ENCODE data around the gene SH3BP4. TPM values are rescaled to one million over a fixed set of nuclear protein-coding genes. Genes with fewer than 3 reads are reported as not detected.
A peak's percentile ranks its signal among the peaks of the same experiment; 100 is the strongest.

SH3BP4 gene
- total and polyA plus RNA-seq, 2 of the 13 experiments (the other 11 are each of a cell fraction or from before 2014, with no cell fraction given), result 34.6 to 99.1 TPM

GRCh38 chr2:234998404-234999211 is 46.8 kb downstream of the SH3BP4 start (continued):
- TF ChIP-seq SP1 (IDR thresholded peaks at IDR 0.05) (no peak), SP1 (CRISPR knock-in tag; IDR thresholded peaks at IDR 0.05) (no peak), MIER2 (CRISPR knock-in tag; IDR thresholded peaks at IDR 0.05) (no peak), ELF3 (CRISPR knock-in tag; IDR thresholded peaks at IDR 0.05) (peak; percentile 39; the same call in 1 of the 2 replicates), ZNF83 (CRISPR knock-in tag; IDR thresholded peaks at IDR 0.05; ENCODE audit: borderline replicate concordance) (no peak), RXRB (CRISPR knock-in tag; IDR thresholded peaks at IDR 0.05; ENCODE audit: borderline replicate concordance) (peak; percentile 69), ZNF556 (CRISPR knock-in tag; IDR thresholded peaks at IDR 0.05; ENCODE audit: borderline replicate concordance) (no peak; the same call in 1 of the 2 replicates), ATF6 (CRISPR knock-in tag; conservative IDR thresholded peaks at IDR 0.05) (no peak), ZNF687 (CRISPR knock-in tag; IDR thresholded peaks at IDR 0.05) (peak; percentile 86), ZBED4 (CRISPR knock-in tag; IDR thresholded peaks at IDR 0.05; ENCODE audit: borderline replicate concordance) (no peak), MEIS1 (CRISPR knock-in tag; IDR thresholded peaks at IDR 0.05; ENCODE audit: borderline replicate concordance) (no peak; the same call in 1 of the 2 replicates), ZNF343 (CRISPR knock-in tag; IDR thresholded peaks at IDR 0.05) (no peak), EZH2 (conservative IDR thresholded peaks at IDR 0.05; ENCODE audit: low read depth, low read length) (no peak), ARID2 (CRISPR knock-in tag; IDR thresholded peaks at IDR 0.05; ENCODE audit: borderline replicate concordance) (0 out of 2 replicates have a peak, but pooled peaks have one; percentile 35), CTCF (CRISPR knock-in tag; IDR thresholded peaks at IDR 0.05) (no peak), ARNTL (CRISPR knock-in tag; IDR thresholded peaks at IDR 0.05) (no peak), ZNF350 (CRISPR knock-in tag; IDR thresholded peaks at IDR 0.05; ENCODE audit: borderline replicate concordance, low read depth) (no peak)

Measured in HepG2 (cell line).